H1 (cell line): ENCODE results near the gene NAMPT. TPM values are rescaled to one million over a fixed set of nuclear protein-coding genes. Genes with fewer than 3 reads are reported as not detected.

Experiments used
- CHD2 ChIP-seq: IDR thresholded peaks from 2 replicates; pipeline ENCODE4 v1.6.1; 2012; ENCODE audit warnings: low read length, improper control_type of control experiment
- polyA plus RNA-seq, 7 experiments: library from polyadenylated mRNA; depleted of rRNA in 3 of 7; stranded (reverse) in 5 of 7; unstranded in 2 of 7; fragments of >200 nt in 5 of 7; fragments of 200-250 nt in 2 of 7; gene quantifications; 1 replicate in 5 of 7; 2 replicates in 1 of 7; 4 replicates in 1 of 7; pipeline versions ENCODE4 v1.2.1 to v1.2.3, GENCODE V29; 2011 to 2013; ENCODE audit warnings: missing spikeins in 2 of 7, mixed read lengths in 2 of 7
- small RNA-seq: library from polyadenylated mRNA; stranded (forward); fragments of <200 nt; extraction: miRNeasy Mini kit (QIAGEN cat#:217004); gene quantifications from one replicate; pipeline ENCODE3, GENCODE V24; 2013; ENCODE audit not compliant: insufficient read depth
- total RNA-seq: library from RNA; stranded (reverse); fragmentation: NEBNext Ultra II Directional; extraction: Animal tissue kit (Norgen Biotek cat#: 25700); gene quantifications from 2 replicates; pipeline ENCODE4 v1.2.1, GENCODE V29; 2021

Gene NAMPT
- total and polyA plus RNA-seq, 2 of the 8 experiments (the other 6 are each of a cell fraction or from before 2014, with no cell fraction given): 15.4 to 95.9 TPM

- TF ChIP-seq CHD2: no peak
- TF ChIP-seq, all 59 proteins: peak for 0
Observed at GRCh38 chr7:106199024-106199423, 85.8 kb downstream of the NAMPT start (continued).

Small RNA genes lying within 50 kb of the gene (small RNA-seq; reads per million reads assigned to genes)
- not detected for gene RNU6-392P

Other genes with a start within 250 kb of the NAMPT start
- 56.1 and 57.7 TPM in 2 replicates for gene SYPL1, start 172.7 kb downstream of the NAMPT start, total RNA-seq
- gene SYPL1, start 172.7 kb downstream of the NAMPT start, polyA plus RNA-seq (2011; rRNA removed): 27.2 and 44.9 TPM in 2 replicates